GM12878 (cell line): Measurements from ENCODE around the gene EEF1AKMT2. TPM values are rescaled to one million over a fixed set of nuclear protein-coding genes. Genes with fewer than 3 reads are reported as not detected.

ENCODE experiments used
- ATAC-seq: fragments of 200-7000 bp; cut with Tn5 transposase; 3 replicates; pipeline ENCODE4 v1.9.1; 2020; ENCODE audit warnings: mild to moderate bottlenecking, moderate library complexity
- BruUV-seq: library from RNA; stranded (reverse); fragments of 400-500 nt; replicated peaks from 2 replicates; lab custom pipeline; 2021; lab: Mats Ljungman, UMichigan
- CTCF ChIA-PET: fragments of 300-600 bp; sonication (Branson Sonifier 250); formaldehyde crosslinking; extraction: SDS; loops from one replicate; lab custom pipeline; 2021; ENCODE audit warnings: inconsistent platforms; lab: Yijun Ruan, JAX
- POLR2A ChIA-PET: fragments of 350-600 bp; formaldehyde crosslinking; extraction: SDS; loops from one replicate; lab custom pipeline; 2021; ENCODE audit warnings: inconsistent platforms; lab: Charles Lee
- RAD21 ChIA-PET: fragments of 300-600 bp; sonication (Branson Sonifier 250); formaldehyde crosslinking; loops from one replicate; lab custom pipeline; 2023; ENCODE audit warnings: antibody characterized with exemption; ENCODE audit not compliant: unreplicated experiment; lab: Charles Lee
- SMC1A ChIA-PET: fragments of 300-600 bp; sonication (Branson Sonifier 250); formaldehyde crosslinking; loops from one replicate; lab custom pipeline; 2023; ENCODE audit not compliant: unreplicated experiment, uncharacterized antibody; lab: Charles Lee
- DNase-seq: peaks from one replicate; pipeline ENCODE4 v3.0.0-alpha.2; 2011; ENCODE audit warnings: low read depth, low spot score
- FAIRE-seq: peaks from 3 replicates; lab custom pipeline; 2011; peaks lifted over from hg19 to GRCh38; lab: Jason Lieb, UNC
- H2AFZ ChIP-seq: 2 replicates; pipeline ENCODE4 v1.6.0; 2011; ENCODE audit warnings: low read depth, low read length, control low read depth; ENCODE audit not compliant: control insufficient read depth
- H3K27ac ChIP-seq: 2 replicates; pipeline ENCODE4 v1.5.1; 2011; ENCODE audit warnings: control low read depth; ENCODE audit not compliant: control insufficient read depth, insufficient read depth
- H3K27me3 ChIP-seq, 2 experiments: replicated peaks in 1 of 2; 2 replicates each; pipeline versions ENCODE4 v1.6.0 to v1.6.1; 2011; ENCODE audit warnings: low read length in 1 of 2; ENCODE audit not compliant: control insufficient read depth in 2 of 2, insufficient read depth in 2 of 2
- H3K36me3 ChIP-seq, 2 experiments: 2 replicates each; pipeline ENCODE4 v1.5.1; 2011; ENCODE audit warnings: low read length in 1 of 2; ENCODE audit not compliant: control insufficient read depth in 2 of 2, insufficient read depth in 2 of 2
- H3K4me1 ChIP-seq: 2 replicates; pipeline ENCODE4 v1.6.1; 2011; ENCODE audit warnings: mild to moderate bottlenecking, low read length, moderate library complexity, mixed read lengths; ENCODE audit not compliant: control insufficient read depth, insufficient read depth
- H3K4me2 ChIP-seq: 2 replicates; pipeline ENCODE4 v1.6.0; 2011; ENCODE audit warnings: control low read depth; ENCODE audit not compliant: control insufficient read depth, insufficient read depth
- H3K4me3 ChIP-seq: fragments of 200-600 bp; sonication (generic); 2 replicates; pipeline ENCODE4 v1.5.1; 2016
- H3K79me2 ChIP-seq: 2 replicates; pipeline ENCODE4 v1.6.0; 2011; ENCODE audit warnings: low read length; ENCODE audit not compliant: control insufficient read depth, insufficient read depth
- H3K9ac ChIP-seq: 2 replicates; pipeline ENCODE4 v1.8.0; 2011; ENCODE audit warnings: low read length, control low read depth, mixed read lengths; ENCODE audit not compliant: control insufficient read depth, insufficient read depth
- H3K9me3 ChIP-seq: replicated peaks from 3 replicates; pipeline ENCODE4 v1.5.1; 2011; ENCODE audit warnings: mild to moderate bottlenecking, low read length; ENCODE audit not compliant: control insufficient read depth, insufficient read depth
- H4K20me1 ChIP-seq: 2 replicates; pipeline ENCODE4 v1.6.0; 2011; ENCODE audit not compliant: control insufficient read depth, insufficient read depth
- BMI1 ChIP-seq: fragments of 450-650 bp; IDR thresholded peaks from 2 replicates; pipeline ENCODE4 v1.6.1; 2016; ENCODE audit warnings: mild to moderate bottlenecking, moderate library complexity, borderline replicate concordance
- ESRRA ChIP-seq: IDR thresholded peaks from 2 replicates; pipeline ENCODE4 v1.6.1; 2012; ENCODE audit warnings: mild to moderate bottlenecking, low read length, improper control_type of control experiment
- HSF1 ChIP-seq: fragments of 150-350 bp; IDR thresholded peaks from 2 replicates; pipeline ENCODE4 v1.6.1; 2014; ENCODE audit warnings: mild to moderate bottlenecking, low read depth, low read length
- NKRF ChIP-seq: fragments of 450-650 bp; conservative IDR thresholded peaks from 2 replicates; pipeline ENCODE4 v1.6.1; 2017; ENCODE audit warnings: mild to moderate bottlenecking, moderate library complexity
- RFX5 ChIP-seq: IDR thresholded peaks from 2 replicates; pipeline ENCODE4 v1.6.1; 2011; ENCODE audit warnings: low read depth, low read length, improper control_type of control experiment
- RUNX3 ChIP-seq: IDR thresholded peaks from 2 replicates; pipeline ENCODE4 v1.6.1; 2012; ENCODE audit warnings: low read length, inconsistent platforms
- SMC3 ChIP-seq: IDR thresholded peaks from 2 replicates; pipeline ENCODE4 v1.6.1; 2011; ENCODE audit warnings: low read length, improper control_type of control experiment, borderline replicate concordance
- TCF12 ChIP-seq: IDR thresholded peaks from 2 replicates; pipeline ENCODE4 v1.6.1; 2011; ENCODE audit warnings: low read depth, mild to moderate bottlenecking, low read length
- WGBS: methylation state at CpG from one replicate; pipeline ENCODE4 v1.1.6; 2016; ENCODE audit warnings: low lambda C conversion rate; ENCODE audit not compliant: insufficient replicate concordance, insufficient coverage; ENCODE audit errors: missing lambda C conversion rate; 5-methylcytosine and 5-hydroxymethylcytosine counted together
- in situ Hi-C: fragments of 300-500 bp; cut with MboI; formaldehyde crosslinking; loops from 9 replicates; pipeline ENCODE4 v1.14.3; 2018; ENCODE audit warnings: mixed read lengths
- intact Hi-C: fragments of 100-400 bp; cut with micrococcal nuclease; formaldehyde crosslinking; loops from one replicate; pipeline ENCODE4 v1.14.2; 2022; ENCODE audit not compliant: unreplicated experiment
- polyA plus RNA-seq, 11 experiments: library from polyadenylated mRNA; depleted of rRNA in 4 of 11; unstranded in 6 of 11; stranded (reverse) in 5 of 11; fragments of >200 nt; fragmentation: Nextera tagmentation in 4 of 11; fragmentation: Illumina TruSeq in 1 of 11; extraction: Ambion mirVana in 4 of 11; extraction: Trizol in 1 of 11; gene quantifications; 1 replicate in 1 of 11; 2 replicates in 10 of 11; pipeline versions ENCODE4 v1.2.1 to v1.2.3, GENCODE V29; 2011 to 2016; ENCODE audit warnings: inconsistent platforms in 2 of 11, missing spikeins in 2 of 11, low read depth in 1 of 11
- total RNA-seq, 4 experiments: library from RNA; depleted of rRNA in 3 of 4; stranded (reverse); fragments of >200 nt in 3 of 4; fragmentation: Illumina TruSeq in 1 of 4; extraction: Trizol in 1 of 4; gene quantifications; 2 replicates each; pipeline versions ENCODE4 v1.2.1 to v1.2.3, GENCODE V29; 2013 to 2021
- TF ChIP-seq, protein P1 (sequence below): fragments of 450-650 bp; IDR thresholded peaks from 2 replicates; pipeline ENCODE4 v1.6.1; 2018; ENCODE audit warnings: mild to moderate bottlenecking, low read depth, moderate library complexity; ENCODE audit not compliant: partially characterized antibody
- TF ChIP-seq, protein P2 (sequence below): fragments of 450-650 bp; formaldehyde crosslinking; IDR thresholded peaks from 2 replicates; pipeline ENCODE4 v1.4.0; 2022; ENCODE audit warnings: mild to moderate bottlenecking, moderate library complexity
- TF ChIP-seq, protein P3 (sequence below): fragments of 450-650 bp; IDR thresholded peaks from 2 replicates; pipeline ENCODE4 v1.6.1; 2018; ENCODE audit warnings: borderline replicate concordance, mild to moderate bottlenecking; ENCODE audit not compliant: partially characterized antibody

The EEF1AKMT2 gene
- total and polyA plus RNA-seq, 10 of the 15 experiments (the other 5 are each of a cell fraction or from before 2014, with no cell fraction given): 9.1 to 29.3 (median 23.6) TPM

DNA sequence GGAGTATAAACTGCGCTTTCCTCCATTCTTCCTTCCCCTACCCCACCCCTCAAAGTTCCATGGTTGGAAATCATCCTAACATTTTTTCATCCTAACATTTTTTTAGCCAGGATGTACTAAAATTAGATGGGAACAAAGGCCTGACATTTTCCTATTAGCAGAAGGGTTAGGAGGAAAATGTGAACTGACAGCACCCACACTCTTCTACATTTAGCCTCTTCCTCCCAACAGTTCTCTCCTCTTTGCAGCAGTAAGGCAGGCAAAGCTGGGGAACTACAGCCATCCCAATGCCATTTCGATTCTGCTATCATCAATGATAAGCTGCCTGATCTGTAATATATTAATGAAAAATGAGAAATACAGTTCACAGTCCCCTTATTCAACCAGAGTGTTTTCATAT is 36.1 kb downstream of the EEF1AKMT2 start:
- SMC1A ChIA-PET: interaction anchor here (0.8 to 3.2 kb wide), 8 partner anchors 8 to 215 kb away, joined by 3 to 12 read pairs (median 5); no protein-coding TSS in a partner anchor
- intact Hi-C loops: no loop called here
- TF ChIP-seq, protein P1, sequence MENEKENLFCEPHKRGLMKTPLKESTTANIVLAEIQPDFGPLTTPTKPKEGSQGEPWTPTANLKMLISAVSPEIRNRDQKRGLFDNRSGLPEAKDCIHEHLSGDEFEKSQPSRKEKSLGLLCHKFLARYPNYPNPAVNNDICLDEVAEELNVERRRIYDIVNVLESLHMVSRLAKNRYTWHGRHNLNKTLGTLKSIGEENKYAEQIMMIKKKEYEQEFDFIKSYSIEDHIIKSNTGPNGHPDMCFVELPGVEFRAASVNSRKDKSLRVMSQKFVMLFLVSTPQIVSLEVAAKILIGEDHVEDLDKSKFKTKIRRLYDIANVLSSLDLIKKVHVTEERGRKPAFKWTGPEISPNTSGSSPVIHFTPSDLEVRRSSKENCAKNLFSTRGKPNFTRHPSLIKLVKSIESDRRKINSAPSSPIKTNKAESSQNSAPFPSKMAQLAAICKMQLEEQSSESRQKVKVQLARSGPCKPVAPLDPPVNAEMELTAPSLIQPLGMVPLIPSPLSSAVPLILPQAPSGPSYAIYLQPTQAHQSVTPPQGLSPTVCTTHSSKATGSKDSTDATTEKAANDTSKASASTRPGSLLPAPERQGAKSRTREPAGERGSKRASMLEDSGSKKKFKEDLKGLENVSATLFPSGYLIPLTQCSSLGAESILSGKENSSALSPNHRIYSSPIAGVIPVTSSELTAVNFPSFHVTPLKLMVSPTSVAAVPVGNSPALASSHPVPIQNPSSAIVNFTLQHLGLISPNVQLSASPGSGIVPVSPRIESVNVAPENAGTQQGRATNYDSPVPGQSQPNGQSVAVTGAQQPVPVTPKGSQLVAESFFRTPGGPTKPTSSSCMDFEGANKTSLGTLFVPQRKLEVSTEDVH: no peak
- no peak for TF ChIP-seq HSF1
- TF ChIP-seq, protein P2, sequence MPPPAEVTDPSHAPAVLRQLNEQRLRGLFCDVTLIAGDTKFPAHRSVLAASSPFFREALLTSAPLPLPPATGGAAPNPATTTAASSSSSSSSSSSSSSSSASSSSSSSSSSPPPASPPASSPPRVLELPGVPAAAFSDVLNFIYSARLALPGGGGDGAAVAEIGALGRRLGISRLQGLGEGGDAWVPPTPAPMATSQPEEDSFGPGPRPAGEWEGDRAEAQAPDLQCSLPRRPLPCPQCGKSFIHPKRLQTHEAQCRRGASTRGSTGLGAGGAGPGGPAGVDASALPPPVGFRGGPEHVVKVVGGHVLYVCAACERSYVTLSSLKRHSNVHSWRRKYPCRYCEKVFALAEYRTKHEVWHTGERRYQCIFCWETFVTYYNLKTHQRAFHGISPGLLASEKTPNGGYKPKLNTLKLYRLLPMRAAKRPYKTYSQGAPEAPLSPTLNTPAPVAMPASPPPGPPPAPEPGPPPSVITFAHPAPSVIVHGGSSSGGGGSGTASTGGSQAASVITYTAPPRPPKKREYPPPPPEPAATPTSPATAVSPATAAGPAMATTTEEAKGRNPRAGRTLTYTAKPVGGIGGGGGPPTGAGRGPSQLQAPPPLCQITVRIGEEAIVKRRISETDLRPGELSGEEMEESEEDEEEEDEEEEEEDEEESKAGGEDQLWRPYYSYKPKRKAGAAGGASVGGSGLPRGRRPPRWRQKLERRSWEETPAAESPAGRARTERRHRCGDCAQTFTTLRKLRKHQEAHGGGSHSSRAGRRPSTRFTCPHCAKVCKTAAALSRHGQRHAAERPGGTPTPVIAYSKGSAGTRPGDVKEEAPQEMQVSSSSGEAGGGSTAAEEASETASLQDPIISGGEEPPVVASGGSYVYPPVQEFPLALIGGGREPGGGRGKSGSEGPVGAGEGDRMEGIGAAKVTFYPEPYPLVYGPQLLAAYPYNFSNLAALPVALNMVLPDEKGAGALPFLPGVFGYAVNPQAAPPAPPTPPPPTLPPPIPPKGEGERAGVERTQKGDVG (CRISPR knock-in tag): no peak
- TF ChIP-seq, protein P3, sequence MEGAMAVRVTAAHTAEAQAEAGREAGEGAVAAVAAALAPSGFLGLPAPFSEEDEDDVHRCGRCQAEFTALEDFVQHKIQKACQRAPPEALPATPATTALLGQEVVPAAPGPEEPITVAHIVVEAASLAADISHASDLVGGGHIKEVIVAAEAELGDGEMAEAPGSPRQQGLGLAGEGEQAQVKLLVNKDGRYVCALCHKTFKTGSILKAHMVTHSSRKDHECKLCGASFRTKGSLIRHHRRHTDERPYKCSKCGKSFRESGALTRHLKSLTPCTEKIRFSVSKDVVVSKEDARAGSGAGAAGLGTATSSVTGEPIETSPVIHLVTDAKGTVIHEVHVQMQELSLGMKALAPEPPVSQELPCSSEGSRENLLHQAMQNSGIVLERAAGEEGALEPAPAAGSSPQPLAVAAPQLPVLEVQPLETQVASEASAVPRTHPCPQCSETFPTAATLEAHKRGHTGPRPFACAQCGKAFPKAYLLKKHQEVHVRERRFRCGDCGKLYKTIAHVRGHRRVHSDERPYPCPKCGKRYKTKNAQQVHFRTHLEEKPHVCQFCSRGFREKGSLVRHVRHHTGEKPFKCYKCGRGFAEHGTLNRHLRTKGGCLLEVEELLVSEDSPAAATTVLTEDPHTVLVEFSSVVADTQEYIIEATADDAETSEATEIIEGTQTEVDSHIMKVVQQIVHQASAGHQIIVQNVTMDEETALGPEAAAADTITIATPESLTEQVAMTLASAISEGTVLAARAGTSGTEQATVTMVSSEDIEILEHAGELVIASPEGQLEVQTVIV: no peak
- no peak for TF ChIP-seq BMI1
- no peak for TF ChIP-seq NKRF
- no peak for TF ChIP-seq TCF12
- no peak for TF ChIP-seq RFX5
- TF ChIP-seq RUNX3: no peak
- TF ChIP-seq ESRRA: no peak
- no peak for TF ChIP-seq SMC3

More for the DNA sequence above, 36.1 kb downstream of the EEF1AKMT2 start:
- Histone ChIP-seq H2AFZ (no peak overlapping the region), H3K27ac (no peak overlapping the region), H3K4me3 (no peak overlapping the region), H3K4me2 (no peak overlapping the region), H3K9ac (no peak overlapping the region), H3K4me1 (no peaks in the 10 kb centered on the region), H3K79me2 (no peaks in the 10 kb centered on the region), H3K9me3 (no peaks in the 10 kb centered on the region), H3K36me3 (peaks cover 0 to 7% of the 10 kb centered on the region in 2 experiments; a peak in 2 of 4 replicates), H3K27me3 (no peaks in the 10 kb centered on the region), H4K20me1 (no peaks in the 10 kb centered on the region)
- ATAC-seq (no peak), FAIRE-seq (no peak), DNase-seq (no peak)
- WGBS: 97% methylated on average over 2 of the region's 2 CpGs
- in situ Hi-C loops: no loop called here
- BruUV-seq: no TSS peak
- ChIA-PET POLR2A (interaction anchor here (0.8 to 1.9 kb wide), 2 partner anchors 10 to 67 kb away, joined by 3 to 5 read pairs; no protein-coding TSS in a partner anchor), CTCF (interaction anchor here (0.6 to 5.2 kb wide), 6 partner anchors 9 to 219 kb away, joined by 3 to 44 read pairs (median 4); no protein-coding TSS in a partner anchor), RAD21 (interaction anchor here (0.9 to 1.1 kb wide), 2 partner anchors 8 to 14 kb away, joined by 3 to 5 read pairs; no protein-coding TSS in a partner anchor)
